HepG2 (cell line): ENCODE measurements around the gene SEC62. TPM values are rescaled to one million over a fixed set of nuclear protein-coding genes. Genes with fewer than 3 reads are reported as not detected.

ENCODE experiments used
- ATAC-seq: fragments of 200-7000 bp; cut with Tn5 transposase; 3 replicates; pipeline ENCODE4 v1.9.1; 2020; ENCODE audit warnings: mild to moderate bottlenecking, moderate library complexity
- BruUV-seq: library from RNA; stranded (reverse); fragments of 400-500 nt; replicated peaks from 2 replicates; lab custom pipeline; 2021; lab: Mats Ljungman, UMichigan
- CTCF ChIA-PET: fragments of 300-600 bp; formaldehyde crosslinking; extraction: SDS; loops from one replicate; lab custom pipeline; 2021; ENCODE audit warnings: low total read pairs, inconsistent platforms, low intra/inter-chr PET ratio; lab: Yijun Ruan, JAX
- POLR2A ChIA-PET: fragments of 350-600 bp; sonication (Branson Sonifier 250); formaldehyde crosslinking; loops from one replicate; lab custom pipeline; 2020; ENCODE audit warnings: antibody characterized with exemption, inconsistent platforms; lab: Yijun Ruan, JAX
- DNase-seq: peaks from one replicate; pipeline ENCODE4 v3.0.0-alpha.2; 2015; ENCODE audit warnings: low spot score
- FAIRE-seq: peaks from 3 replicates; lab custom pipeline; 2011; peaks lifted over from hg19 to GRCh38; lab: Jason Lieb, UNC
- H2AFZ ChIP-seq: one replicate; pipeline ENCODE4 v1.6.1; 2011; ENCODE audit warnings: low read length, inconsistent platforms
- H3K27ac ChIP-seq: fragments of 300-600 bp; 3 replicates; pipeline ENCODE4 v1.8.0; 2011; ENCODE audit warnings: mixed run types, mild to moderate bottlenecking, mixed read lengths, low read length, inconsistent platforms; ENCODE audit not compliant: insufficient read depth; ENCODE audit errors: extremely low read length
- H3K27me3 ChIP-seq, 2 experiments: fragments of 200-600 bp in 1 of 2; 2 replicates in 1 of 2; 3 replicates in 1 of 2; pipeline versions ENCODE4 v1.6.0 to v1.8.0; 2011; ENCODE audit warnings: low read length in 2 of 2, mild to moderate bottlenecking in 2 of 2, moderate library complexity in 2 of 2, inconsistent platforms in 1 of 2; ENCODE audit not compliant: insufficient read depth in 2 of 2, control insufficient read depth in 1 of 2
- H3K36me3 ChIP-seq, 2 experiments: fragments of 200-600 bp in 1 of 2; replicated peaks in 1 of 2; 2 replicates in 1 of 2; 3 replicates in 1 of 2; pipeline versions ENCODE4 v1.5.1 to v1.8.0; 2011; ENCODE audit warnings: low read length in 2 of 2, inconsistent platforms in 1 of 2; ENCODE audit not compliant: insufficient read depth in 2 of 2, control insufficient read depth in 1 of 2
- H3K4me1 ChIP-seq: 2 replicates; pipeline ENCODE4 v1.5.1; 2012; ENCODE audit warnings: low read length, inconsistent platforms; ENCODE audit not compliant: insufficient read depth
- H3K4me2 ChIP-seq: 2 replicates; pipeline ENCODE4 v1.6.0; 2011; ENCODE audit warnings: low read depth, low read length, inconsistent platforms
- H3K4me3 ChIP-seq, 3 experiments: fragments of 200-600 bp in 1 of 3; sonication (generic), shearing (Covaris generic) in 1 of 3; replicated peaks in 1 of 3; 2 replicates each; pipeline ENCODE4 v1.5.1; 2011 to 2016; ENCODE audit warnings: low read length in 3 of 3, inconsistent platforms in 2 of 3, low read depth in 2 of 3, mild to moderate bottlenecking in 2 of 3, control low read depth in 1 of 3, mixed read lengths in 1 of 3; ENCODE audit not compliant: insufficient read depth in 1 of 3
- H3K79me2 ChIP-seq: one replicate; pipeline ENCODE4 v1.6.1; 2011; ENCODE audit warnings: low read length, inconsistent platforms; ENCODE audit not compliant: insufficient read depth
- H3K9ac ChIP-seq: 2 replicates; pipeline ENCODE4 v1.6.0; 2011; ENCODE audit warnings: mild to moderate bottlenecking, low read depth, low read length, inconsistent platforms; ENCODE audit not compliant: insufficient read depth
- H3K9me3 ChIP-seq: 2 replicates; pipeline ENCODE4 v1.5.1; 2012; ENCODE audit warnings: mild to moderate bottlenecking, low read length
- H4K20me1 ChIP-seq: 2 replicates; pipeline ENCODE4 v1.6.0; 2011; ENCODE audit warnings: inconsistent platforms, mild to moderate bottlenecking, low read length, moderate library complexity; ENCODE audit not compliant: insufficient read depth
- BCL3 ChIP-seq: sonication (generic); formaldehyde crosslinking; IDR thresholded peaks from 2 replicates; pipeline ENCODE4 v1.5.1; 2020; ENCODE audit warnings: mild to moderate bottlenecking, missing genetic modification reagents, moderate library complexity
- CSRNP1 ChIP-seq: sonication (generic); formaldehyde crosslinking; IDR thresholded peaks from 2 replicates; pipeline ENCODE4 v1.8.1; 2023; ENCODE audit warnings: mild to moderate bottlenecking, missing genetic modification reagents
- EEA1 ChIP-seq: sonication (generic); formaldehyde crosslinking; IDR thresholded peaks from 2 replicates; pipeline ENCODE4 v1.5.1; 2020; ENCODE audit warnings: mild to moderate bottlenecking, missing genetic modification reagents, borderline replicate concordance
- SP1 ChIP-seq, 2 experiments: fragments of 450-650 bp in 1 of 2; sonication (generic) in 1 of 2; formaldehyde crosslinking in 1 of 2; IDR thresholded peaks; 2 replicates each; pipeline versions ENCODE4 v1.4.0 to v1.6.1; 2016 to 2020; ENCODE audit warnings: missing genetic modification reagents in 1 of 2
- STAG1 ChIP-seq: sonication (generic); formaldehyde crosslinking; IDR thresholded peaks from 2 replicates; pipeline ENCODE4 v1.4.0; 2020; ENCODE audit warnings: missing genetic modification reagents
- ZNF274 ChIP-seq: sonication (generic); formaldehyde crosslinking; IDR thresholded peaks from 2 replicates; pipeline ENCODE4 v1.5.1; 2020; ENCODE audit warnings: mild to moderate bottlenecking, missing genetic modification reagents
- ZNF383 ChIP-seq: sonication (generic); formaldehyde crosslinking; IDR thresholded peaks from 2 replicates; pipeline ENCODE4 v1.4.0; 2020; ENCODE audit warnings: missing genetic modification reagents, mild to moderate bottlenecking, borderline replicate concordance
- ZNF709 ChIP-seq: sonication (generic); formaldehyde crosslinking; IDR thresholded peaks from 2 replicates; pipeline ENCODE4 v1.5.0; 2020; ENCODE audit warnings: mild to moderate bottlenecking, missing genetic modification reagents
- ZNF749 ChIP-seq: sonication (generic); formaldehyde crosslinking; IDR thresholded peaks from 2 replicates; pipeline ENCODE4 v1.8.0; 2022; ENCODE audit warnings: mild to moderate bottlenecking, missing genetic modification reagents, moderate library complexity, borderline replicate concordance
- ZNF773 ChIP-seq: sonication (generic); formaldehyde crosslinking; IDR thresholded peaks from 2 replicates; pipeline ENCODE4 v1.4.0; 2020; ENCODE audit warnings: missing genetic modification reagents, borderline replicate concordance
- WGBS: methylation state at CpG from one replicate; pipeline ENCODE4 v1.1.6; 2017; ENCODE audit warnings: low lambda C conversion rate; 5-methylcytosine and 5-hydroxymethylcytosine counted together
- in situ Hi-C: cut with HindIII; loops from 2 replicates; pipeline ENCODE4 v1.10.0; 2017; ENCODE audit warnings: low pct_unique_long_range_greater_than_20kb; ENCODE audit not compliant: extremely low pct_ligation_motif_present
- intact Hi-C: fragments of 100-400 bp; cut with micrococcal nuclease; formaldehyde crosslinking; loops from one replicate; pipeline ENCODE4 v1.10.0; 2022; ENCODE audit not compliant: unreplicated experiment
- polyA plus RNA-seq, 8 experiments: library from polyadenylated mRNA; depleted of rRNA in 3 of 8; stranded (reverse) in 7 of 8; unstranded in 1 of 8; fragments of >200 nt; fragmentation: Illumina TruSeq in 4 of 8; extraction: Trizol in 4 of 8; gene quantifications; 2 replicates each; pipeline versions ENCODE4 v1.2.1 to v1.2.3, GENCODE V29; 2011 to 2016; ENCODE audit warnings: low read depth in 4 of 8, missing spikeins in 1 of 8, mixed read lengths in 1 of 8; ENCODE audit not compliant: insufficient read depth in 1 of 8
- total RNA-seq, 5 experiments: library from RNA; depleted of rRNA; stranded (reverse); fragments of >200 nt; fragmentation: Illumina TruSeq; extraction: Trizol; gene quantifications; 2 replicates each; pipeline ENCODE4 v1.2.3, GENCODE V29; 2016; ENCODE audit warnings: low read depth in 1 of 5

Gene SEC62
- total and polyA plus RNA-seq, 2 of the 13 experiments (the other 11 are each of a cell fraction or from before 2014, with no cell fraction given) = 54.0 to 68.7 TPM

GRCh38 chr3:169992781-169993180 lies 26.2 kb downstream of the SEC62 start (continued):
- TF ChIP-seq BCL3 (CRISPR knock-in tag) (no peak), EEA1 (CRISPR knock-in tag) (no peak)

GRCh38 chr3:169993761-169994160 lies 27.2 kb downstream of the SEC62 start:
- H4K20me1 ChIP-seq = no peaks in the 10 kb centered on the region
- no peak for ATAC-seq
- H3K4me1 ChIP-seq = peaks cover 5% of the 10 kb centered on the region; the same call in 1 of the 2 replicates
- H3K36me3 ChIP-seq = peaks cover 6 to 30% of the 10 kb centered on the region in 2 experiments; a peak in 3 of 5 replicates
- BruUV-seq = no TSS peak
- H3K9me3 ChIP-seq = no peaks in the 10 kb centered on the region
- intact Hi-C loops = no loop called here
- ChIA-PET CTCF (no interaction called here), POLR2A (no interaction called here)
- H3K4me2 ChIP-seq = no peak overlapping the region
- H2AFZ ChIP-seq = no peak overlapping the region
- in situ Hi-C loops = no loop called here
- WGBS = 98% methylated on average over 3 of the region's 3 CpGs
- no peaks in the 10 kb centered on the region for H3K27me3 ChIP-seq
- H3K9ac ChIP-seq = no peak overlapping the region
- FAIRE-seq = no peak
- no peak for DNase-seq
- no peak overlapping the region for H3K4me3 ChIP-seq
- no peak for TF ChIP-seq CSRNP1 (CRISPR knock-in tag)
- no peak for TF ChIP-seq ZNF709 (CRISPR knock-in tag)
- no peak for TF ChIP-seq SP1 (IDR thresholded peaks at IDR 0.05)
- no peak for TF ChIP-seq SP1 (CRISPR knock-in tag; IDR thresholded peaks at IDR 0.05)
- TF ChIP-seq ZNF383 (CRISPR knock-in tag) = no peak
- no peak for TF ChIP-seq ZNF773 (CRISPR knock-in tag)
- no peak for TF ChIP-seq STAG1
- TF ChIP-seq ZNF274 (CRISPR knock-in tag) = no peak
- no peak for TF ChIP-seq ZNF749
- H3K79me2 ChIP-seq = no peaks in the 10 kb centered on the region
- no peak overlapping the region for H3K27ac ChIP-seq
